GM11168 (cell line): ENCODE measurements around the gene LRRC56.

Source experiments
- in situ Hi-C: fragments of 300-500 bp; cut with MboI; formaldehyde crosslinking; loops from one replicate; pipeline ENCODE4 v1.12.0; 2022; ENCODE audit warnings: low sequenced_read_pairs; ENCODE audit not compliant: unreplicated experiment

Gene LRRC56, protein sequence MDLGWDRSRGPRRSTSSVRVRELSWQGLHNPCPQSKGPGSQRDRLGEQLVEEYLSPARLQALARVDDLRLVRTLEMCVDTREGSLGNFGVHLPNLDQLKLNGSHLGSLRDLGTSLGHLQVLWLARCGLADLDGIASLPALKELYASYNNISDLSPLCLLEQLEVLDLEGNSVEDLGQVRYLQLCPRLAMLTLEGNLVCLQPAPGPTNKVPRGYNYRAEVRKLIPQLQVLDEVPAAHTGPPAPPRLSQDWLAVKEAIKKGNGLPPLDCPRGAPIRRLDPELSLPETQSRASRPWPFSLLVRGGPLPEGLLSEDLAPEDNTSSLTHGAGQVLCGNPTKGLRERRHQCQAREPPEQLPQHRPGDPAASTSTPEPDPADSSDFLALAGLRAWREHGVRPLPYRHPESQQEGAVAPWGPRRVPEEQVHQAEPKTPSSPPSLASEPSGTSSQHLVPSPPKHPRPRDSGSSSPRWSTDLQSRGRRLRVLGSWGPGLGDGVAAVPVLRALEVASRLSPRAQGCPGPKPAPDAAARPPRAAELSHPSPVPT

GRCh38 chr11:536841-537621 is at the start of gene LRRC56:
Gene LRRC56, plus strand, starts transcription at chr11:537527. Its CDS starts 3,158 bp downstream, at chr11:540685.
- in situ Hi-C loops = no loop called here

DNA sequence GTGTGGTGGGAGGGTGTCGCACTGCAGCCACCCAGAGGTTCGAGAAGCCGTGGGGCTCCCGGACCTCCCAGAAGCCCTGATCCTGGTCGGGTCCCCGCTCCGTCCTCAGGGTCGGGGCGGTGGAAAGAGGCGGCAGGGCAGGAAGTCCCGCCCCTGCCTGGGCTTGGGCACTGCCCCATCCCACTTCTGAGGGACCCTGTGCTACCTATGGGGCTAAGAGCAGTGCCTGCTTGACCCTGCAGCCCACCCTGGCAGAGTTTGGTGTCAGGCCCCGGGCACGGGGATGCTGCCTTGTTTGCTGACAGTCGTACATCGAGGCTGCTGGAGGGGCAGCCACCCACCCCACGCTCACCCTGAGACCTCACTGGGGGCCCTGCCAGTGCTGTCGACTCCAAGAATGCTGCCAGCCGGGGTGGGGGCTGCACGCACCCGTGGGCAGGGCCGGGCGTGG is 49.7 kb upstream of the LRRC56 start:
- in situ Hi-C loops = no loop called here

DNA sequence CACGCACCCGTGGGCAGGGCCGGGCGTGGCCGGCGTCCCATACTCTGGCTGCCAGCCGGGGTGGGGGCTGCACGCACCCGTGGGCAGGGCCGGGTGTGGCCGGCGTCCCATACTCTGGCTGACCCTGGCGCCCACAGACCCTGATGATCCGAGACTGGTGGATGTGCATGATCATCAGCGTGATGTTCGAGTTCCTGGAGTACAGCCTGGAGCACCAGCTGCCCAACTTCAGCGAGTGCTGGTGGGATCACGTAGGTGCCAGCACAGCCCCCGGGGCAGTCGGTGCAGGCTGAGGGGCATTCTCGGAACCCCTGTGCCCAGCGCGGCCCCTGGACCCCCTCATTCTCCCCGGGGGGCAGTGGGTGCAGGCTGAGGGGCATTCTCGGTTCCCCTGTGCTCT is 49.3 kb upstream of the LRRC56 start:
- in situ Hi-C loops = no loop called here

DNA sequence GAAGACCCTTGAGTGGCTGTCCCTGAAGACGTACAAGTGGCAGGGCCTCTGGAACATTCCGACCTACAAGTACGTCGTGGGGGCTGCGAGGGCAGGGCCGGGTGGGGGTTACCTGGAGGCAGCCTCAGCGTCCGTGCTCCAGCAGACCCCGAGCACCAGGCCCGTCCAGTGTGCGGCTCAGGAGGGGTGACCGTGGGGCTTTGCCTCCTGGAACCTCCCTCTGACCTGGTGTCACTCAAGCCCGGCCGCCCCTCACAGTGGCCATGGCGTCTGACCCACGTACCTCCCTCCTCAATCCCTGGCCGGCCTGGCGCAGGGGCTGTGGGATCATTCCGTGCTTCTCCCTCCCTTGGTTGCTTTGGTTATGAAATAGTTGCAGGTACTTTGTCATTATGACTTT is 48.7 kb upstream of the LRRC56 start:
- in situ Hi-C loops = no loop called here

DNA sequence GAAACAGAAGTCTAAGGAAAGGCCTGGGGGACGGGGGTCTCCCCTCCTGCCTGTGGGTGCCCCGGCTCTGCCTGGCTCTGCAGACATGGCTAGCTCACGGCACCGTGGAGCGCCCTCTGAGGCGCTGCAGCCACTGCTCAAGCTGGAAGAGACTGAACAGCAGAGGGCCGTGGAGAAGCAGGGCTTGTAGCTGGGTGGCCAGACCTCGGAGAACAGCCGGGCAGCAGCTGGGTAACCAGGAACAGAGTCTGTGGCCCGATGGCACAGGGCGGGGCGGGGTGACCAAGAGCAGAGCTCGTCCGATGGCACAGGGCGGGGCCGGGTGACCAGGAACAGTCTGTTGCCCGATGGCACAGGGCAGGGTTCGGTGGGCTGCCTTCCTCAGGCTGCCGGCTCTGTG is 48.3 kb upstream of the LRRC56 start:
- in situ Hi-C loops = no loop called here

- in situ Hi-C loops = no loop called here
Measured at GRCh38 chr11:489610-490185, 47.6 kb upstream of the LRRC56 start.

DNA sequence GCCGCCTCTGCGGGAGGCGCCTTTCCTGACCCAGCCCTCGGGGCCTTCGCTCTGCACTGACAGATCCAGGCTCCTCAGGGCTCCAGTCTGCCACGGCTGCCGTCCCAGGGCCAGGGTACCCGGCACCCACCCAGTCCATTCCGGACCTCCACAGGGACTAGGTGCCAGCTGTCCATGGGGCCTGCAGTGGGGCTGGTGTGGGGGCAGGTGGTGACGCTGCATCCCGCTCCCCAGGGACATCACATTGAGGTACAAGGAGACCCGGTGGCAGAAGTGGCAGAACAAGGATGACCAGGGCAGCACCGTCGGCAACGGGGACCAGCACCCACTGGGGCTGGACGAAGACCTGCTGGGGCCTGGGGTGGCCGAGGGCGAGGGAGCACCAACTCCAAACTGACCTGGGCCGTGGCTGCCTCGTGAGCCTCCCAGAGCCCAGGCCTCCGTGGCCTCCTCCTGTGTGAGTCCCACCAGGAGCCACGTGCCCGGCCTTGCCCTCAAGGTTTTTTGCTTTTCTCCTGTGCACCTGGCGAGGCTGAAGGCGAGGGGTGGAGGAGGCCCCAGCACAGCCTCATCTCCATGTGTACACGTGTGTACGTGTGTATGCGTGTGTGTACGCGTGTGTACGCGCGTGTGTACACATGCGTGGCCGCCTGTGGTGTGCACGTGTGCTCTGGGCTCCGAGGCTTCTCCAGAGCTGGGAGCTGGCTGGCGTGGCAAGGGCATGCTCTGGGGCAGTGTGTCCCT is 47.0 kb upstream of the LRRC56 start:
- in situ Hi-C loops = no loop called here

GRCh38 chr11:490930-491260 is 46.4 kb upstream of the LRRC56 start:
- in situ Hi-C loops = no loop called here

DNA sequence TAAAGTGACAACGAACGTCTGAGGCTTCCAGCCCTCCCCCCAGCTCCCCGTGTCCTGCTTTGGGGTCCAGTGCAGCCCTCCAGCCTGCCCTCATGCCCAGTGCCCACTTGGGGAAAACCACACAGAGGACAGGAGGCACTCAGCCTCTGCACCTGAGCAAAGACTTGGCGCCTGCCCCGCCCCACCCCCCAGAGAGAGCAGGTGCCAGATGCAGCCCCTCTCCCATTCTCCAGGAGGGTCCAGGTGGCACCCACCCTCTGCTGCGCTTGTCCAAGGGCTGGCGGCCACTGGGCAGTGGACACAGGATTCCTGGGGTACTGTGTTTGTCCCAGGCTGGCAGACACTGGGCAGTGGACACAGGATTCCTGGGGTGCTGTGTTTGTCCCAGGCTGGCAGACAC is 46.0 kb upstream of the LRRC56 start:
- in situ Hi-C loops = no loop called here

GRCh38 chr11:492427-493226 is 44.7 kb upstream of the LRRC56 start:
- in situ Hi-C loops = no loop called here

- in situ Hi-C loops = no loop called here
Measured at GRCh38 chr11:494761-495536, 42.4 kb upstream of the LRRC56 start.

GRCh38 chr11:495537-495931 is 41.8 kb upstream of the LRRC56 start:
- in situ Hi-C loops = no loop called here

DNA sequence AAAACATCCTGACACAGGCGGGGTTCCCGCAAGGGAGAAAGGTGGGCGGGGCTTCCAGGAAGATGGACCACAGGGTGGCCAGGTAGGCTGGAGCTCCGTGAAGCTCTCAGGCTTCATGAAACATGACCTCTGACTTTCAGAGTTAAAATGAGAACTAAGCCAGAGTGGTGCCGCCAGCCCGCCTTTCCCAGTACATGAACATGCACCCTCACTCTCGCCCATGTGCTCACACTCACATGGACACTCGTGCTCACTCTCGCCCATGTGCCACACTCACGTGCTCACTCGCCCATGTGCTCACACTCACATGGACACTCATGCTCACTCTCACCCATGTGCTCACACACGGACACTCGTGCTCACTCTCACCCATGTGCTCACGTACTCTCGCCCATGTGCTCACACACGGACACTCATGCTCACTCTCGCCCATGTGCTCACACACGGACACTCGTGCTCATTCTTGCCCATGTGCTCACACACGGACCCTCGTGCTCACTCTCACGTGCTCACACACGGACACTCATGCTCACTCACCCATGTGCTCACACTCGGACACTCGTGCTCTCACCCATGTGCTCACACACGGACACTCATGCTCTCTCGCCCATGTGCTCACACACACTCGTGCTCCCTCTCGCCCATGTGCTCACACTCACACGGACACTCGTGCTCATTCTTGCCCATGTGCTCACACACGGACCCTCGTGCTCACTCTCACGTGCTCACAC is 40.3 kb upstream of the LRRC56 start:
- in situ Hi-C loops = no loop called here

- in situ Hi-C loops = no loop called here
Measured at GRCh38 chr11:497565-498296, 39.6 kb upstream of the LRRC56 start.

DNA sequence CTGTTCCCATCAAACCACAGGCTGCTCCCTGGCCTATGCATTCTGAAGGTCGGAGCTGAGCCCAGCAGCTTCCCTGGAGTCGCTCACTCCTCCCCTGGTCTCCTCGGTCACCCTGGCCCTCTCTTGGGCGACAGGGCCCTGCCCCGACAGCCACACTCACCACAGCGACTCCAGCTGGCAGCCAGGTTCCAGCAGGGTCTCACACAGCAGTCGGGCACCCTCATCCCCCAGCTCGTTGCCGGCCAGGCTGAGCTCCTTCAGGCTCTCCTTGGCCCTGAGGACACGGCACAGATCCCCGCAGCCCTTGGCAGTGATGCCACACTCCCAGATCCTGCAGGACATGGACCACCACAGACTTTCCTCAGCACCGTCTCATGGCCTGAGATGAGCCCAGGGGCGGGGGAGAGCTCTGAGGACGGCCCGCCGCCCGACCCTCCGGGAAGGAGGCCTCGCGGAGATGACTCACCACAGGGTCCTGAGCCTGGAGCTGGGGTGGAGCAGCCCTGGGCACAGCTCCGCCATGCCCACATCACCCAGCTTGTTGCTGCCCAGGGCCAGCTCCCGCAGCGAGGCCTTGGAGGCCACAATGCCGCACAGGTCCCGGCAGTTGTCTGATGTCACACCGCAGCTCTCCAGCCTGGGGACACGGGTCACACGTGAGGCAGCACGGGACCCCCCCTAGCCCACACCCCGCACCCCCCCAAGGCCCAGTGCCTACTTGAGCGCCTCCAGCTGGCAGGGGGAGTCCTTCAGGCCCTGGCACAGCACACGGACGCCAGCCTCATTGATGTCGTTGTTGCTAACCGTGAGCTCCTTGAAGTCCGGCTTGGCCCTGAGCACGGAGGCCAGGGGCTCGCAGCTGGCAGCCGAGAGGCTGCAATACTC is 38.8 kb upstream of the LRRC56 start:
- in situ Hi-C loops = no loop called here

- in situ Hi-C loops = no loop called here
Measured at GRCh38 chr11:499201-500076, 37.9 kb upstream of the LRRC56 start.
